Dendritic cell treated with granulocyte-macrophage colony-stimulating factor and Interleukin-4, amounts not matched to agents 40 ng/mL and 50 ng/mL, for 4 days (primary cell): Measurements from ENCODE around the gene TCEAL6.
A peak's percentile ranks its signal among the peaks of the same experiment; 100 is the strongest.
"Not testable (repeated sequence)": the region's sequence is repeated elsewhere in the genome, so short reads cannot be mapped to it uniquely, and the experiment has no call there.

Experiments
- H3K27ac Mint-ChIP-seq: one replicate; pipeline ENCODE4 v1.8.0; 2022; ENCODE audit warnings: mild to moderate bottlenecking, mixed read lengths
- H3K27me3 Mint-ChIP-seq: one replicate; pipeline ENCODE4 v1.8.0; 2022; ENCODE audit warnings: mild to moderate bottlenecking, mixed read lengths
- H3K36me3 Mint-ChIP-seq: one replicate; pipeline ENCODE4 v1.8.0; 2022; ENCODE audit warnings: low read depth, mixed read lengths
- H3K4me1 Mint-ChIP-seq: one replicate; pipeline ENCODE4 v1.8.0; 2022; ENCODE audit warnings: low read depth, mixed read lengths
- H3K4me3 Mint-ChIP-seq: one replicate; pipeline ENCODE4 v1.8.0; 2022; ENCODE audit warnings: mild to moderate bottlenecking, moderate library complexity, mixed read lengths
- H3K9me3 Mint-ChIP-seq: one replicate; pipeline ENCODE4 v1.8.0; 2022; ENCODE audit warnings: mixed read lengths
- intact Hi-C: fragments of 100-400 bp; cut with micrococcal nuclease; formaldehyde crosslinking; loops from one replicate; pipeline ENCODE4 v1.15.0; 2022

The TCEAL6 gene

GRCh38 chrX:102142274-102142673 lies at the start of gene TCEAL6:
Gene TCEAL6 (minus strand): TSS chrX:102142481.
- intact Hi-C loops, H3K4me3 Mint-ChIP-seq, H3K36me3 Mint-ChIP-seq, H3K27ac Mint-ChIP-seq, H3K9me3 Mint-ChIP-seq, H3K4me1 Mint-ChIP-seq: not testable (repeated sequence)
- peaks cover 32% of the 10 kb centered on the region for H3K27me3 Mint-ChIP-seq

- Mint-ChIP-seq H3K27ac (no peak overlapping the region), H3K4me1 (no peaks in the 10 kb centered on the region), H3K27me3 (no peaks in the 10 kb centered on the region), H3K36me3 (no peaks in the 10 kb centered on the region), H3K4me3 (no peak overlapping the region), H3K9me3 (peaks cover 16% of the 10 kb centered on the region)
- intact Hi-C loops: no loop called here
These were observed 43.9 kb upstream of the TCEAL6 start for GRCh38 chrX:102185967-102186720.

- Mint-ChIP-seq H3K4me1 (peaks cover 14% of the 10 kb centered on the region), H3K27me3 (peaks cover 27% of the 10 kb centered on the region), H3K36me3 (no peaks in the 10 kb centered on the region), H3K4me3 (peak within 1 kb of the TSS; percentile 78), H3K9me3 (no peaks in the 10 kb centered on the region), H3K27ac (no peak within 1 kb of the TSS)
- intact Hi-C loops: no loop called here
These were observed 13.5 kb upstream of the TCEAL6 start, which contains the start of gene BEX5 for GRCh38 chrX:102155806-102156179. Gene BEX5 (minus strand): TSS chrX:102155977. CDS start chrX:102154265, 1,712 bp downstream.

GRCh38 chrX:102154900-102155805 lies 12.9 kb upstream of the TCEAL6 start:
- H3K4me1 Mint-ChIP-seq: peaks cover 14% of the 10 kb centered on the region
- no peak overlapping the region for H3K27ac Mint-ChIP-seq
- H3K27me3 Mint-ChIP-seq: peaks cover 27% of the 10 kb centered on the region
- intact Hi-C loops: no loop called here
- no peaks in the 10 kb centered on the region for H3K36me3 Mint-ChIP-seq
- H3K4me3 Mint-ChIP-seq: peak overlapping the region; percentile 78
- H3K9me3 Mint-ChIP-seq: no peaks in the 10 kb centered on the region

- intact Hi-C loops: no loop called here
- H3K27me3 Mint-ChIP-seq: peaks cover 27% of the 10 kb centered on the region
- no peak overlapping the region for H3K27ac Mint-ChIP-seq
These were observed 12.1 kb upstream of the TCEAL6 start for GRCh38 chrX:102154218-102154860.

GRCh38 chrX:102141631-102142030 lies 650 bp downstream of the TCEAL6 start:
- intact Hi-C loops, H3K27ac Mint-ChIP-seq, H3K4me3 Mint-ChIP-seq, H3K36me3 Mint-ChIP-seq, H3K4me1 Mint-ChIP-seq, H3K9me3 Mint-ChIP-seq: not testable (repeated sequence)
- H3K27me3 Mint-ChIP-seq: peaks cover 32% of the 10 kb centered on the region

More at GRCh38 chrX:102154218-102154860, 12.1 kb upstream of the TCEAL6 start:
- Mint-ChIP-seq H3K36me3 (no peaks in the 10 kb centered on the region), H3K9me3 (no peaks in the 10 kb centered on the region), H3K4me1 (peaks cover 14% of the 10 kb centered on the region), H3K4me3 (no peak overlapping the region)

GRCh38 chrX:102140876-102141275 lies 1.4 kb downstream of the TCEAL6 start:
- intact Hi-C loops, H3K27ac Mint-ChIP-seq, H3K9me3 Mint-ChIP-seq: not testable (repeated sequence)

GRCh38 chrX:102138064-102138463 lies 4.2 kb downstream of the TCEAL6 start:
- no peak overlapping the region for H3K4me3 Mint-ChIP-seq
- H3K27ac Mint-ChIP-seq: no peak overlapping the region
- intact Hi-C loops: no loop called here
- H3K9me3 Mint-ChIP-seq: no peaks in the 10 kb centered on the region
- no peaks in the 10 kb centered on the region for H3K36me3 Mint-ChIP-seq
- H3K27me3 Mint-ChIP-seq: peaks cover 22% of the 10 kb centered on the region
- H3K4me1 Mint-ChIP-seq: no peaks in the 10 kb centered on the region

More at GRCh38 chrX:102140876-102141275, 1.4 kb downstream of the TCEAL6 start:
- not testable (repeated sequence) for H3K4me3 Mint-ChIP-seq, H3K4me1 Mint-ChIP-seq, H3K36me3 Mint-ChIP-seq
- H3K27me3 Mint-ChIP-seq: peaks cover 32% of the 10 kb centered on the region

GRCh38 chrX:102129473-102129872 lies 12.8 kb downstream of the TCEAL6 start:
- peaks cover 25% of the 10 kb centered on the region for H3K27me3 Mint-ChIP-seq

GRCh38 chrX:102126863-102127262 lies 15.4 kb downstream of the TCEAL6 start:
- Mint-ChIP-seq H3K27ac (no peak overlapping the region), H3K4me3 (no peak overlapping the region), H3K36me3 (no peaks in the 10 kb centered on the region), H3K9me3 (no peaks in the 10 kb centered on the region), H3K27me3 (peaks cover 26% of the 10 kb centered on the region), H3K4me1 (no peaks in the 10 kb centered on the region)
- intact Hi-C loops: no loop called here

More at GRCh38 chrX:102129473-102129872, 12.8 kb downstream of the TCEAL6 start:
- no peaks in the 10 kb centered on the region for H3K4me1 Mint-ChIP-seq
- H3K4me3 Mint-ChIP-seq: no peak overlapping the region
- H3K27ac Mint-ChIP-seq: no peak overlapping the region
- H3K9me3 Mint-ChIP-seq: no peaks in the 10 kb centered on the region
- H3K36me3 Mint-ChIP-seq: no peaks in the 10 kb centered on the region
- intact Hi-C loops: no loop called here

GRCh38 chrX:102126080-102126818 lies 16.0 kb downstream of the TCEAL6 start:
- H3K9me3 Mint-ChIP-seq, H3K4me3 Mint-ChIP-seq, H3K4me1 Mint-ChIP-seq, H3K27ac Mint-ChIP-seq, H3K36me3 Mint-ChIP-seq, intact Hi-C loops: not testable (repeated sequence)
- peaks cover 26% of the 10 kb centered on the region for H3K27me3 Mint-ChIP-seq

GRCh38 chrX:102125436-102125835 lies 16.8 kb downstream of the TCEAL6 start, which contains the start of gene TCEAL2:
Gene TCEAL2 (plus strand): TSS chrX:102125679. CDS start chrX:102126831, 1,152 bp downstream.
- H3K36me3 Mint-ChIP-seq, intact Hi-C loops, H3K9me3 Mint-ChIP-seq, H3K27ac Mint-ChIP-seq, H3K4me1 Mint-ChIP-seq, H3K4me3 Mint-ChIP-seq: not testable (repeated sequence)
- peaks cover 26% of the 10 kb centered on the region for H3K27me3 Mint-ChIP-seq

GRCh38 chrX:102125014-102125413 lies 17.3 kb downstream of the TCEAL6 start:
- H3K27ac Mint-ChIP-seq, H3K9me3 Mint-ChIP-seq, intact Hi-C loops, H3K4me3 Mint-ChIP-seq, H3K36me3 Mint-ChIP-seq, H3K4me1 Mint-ChIP-seq: not testable (repeated sequence)
- H3K27me3 Mint-ChIP-seq: peaks cover 26% of the 10 kb centered on the region
